H1 (cell line): Measurements from ENCODE around the gene ARPC4. TPM values are rescaled to one million over a fixed set of nuclear protein-coding genes. Genes with fewer than 3 reads are reported as not detected.

Experiments
- CTCF ChIA-PET: fragments of 300-600 bp; sonication (Branson Sonifier 250); formaldehyde crosslinking; loops from one replicate; lab custom pipeline; 2021; ENCODE audit not compliant: partially characterized antibody; lab: Charles Lee
- POLR2A ChIA-PET: fragments of 300-600 bp; sonication (Branson Sonifier 250); formaldehyde crosslinking; loops from one replicate; lab custom pipeline; 2021; ENCODE audit warnings: inconsistent platforms; ENCODE audit not compliant: partially characterized antibody; lab: Charles Lee
- DNase-seq, 2 experiments: peaks; one replicate each; pipeline versions ENCODE4 v3.0.0 to v3.0.0-alpha.2; 2010 to 2022; ENCODE audit warnings: low spot score in 2 of 2, low read depth in 1 of 2, mixed read lengths in 1 of 2
- FAIRE-seq: peaks from 2 replicates; lab custom pipeline; 2011; peaks lifted over from hg19 to GRCh38; lab: Jason Lieb, UNC
- H2AFZ ChIP-seq: 2 replicates; pipeline ENCODE4 v1.8.1; 2012; ENCODE audit warnings: low read length, inconsistent platforms
- H2AK5ac ChIP-seq: 2 replicates; pipeline ENCODE4 v1.6.1; 2013; ENCODE audit warnings: low read depth, low read length
- H2BK120ac ChIP-seq: replicated peaks from 2 replicates; pipeline ENCODE3; 2013; ENCODE audit warnings: low read depth, low read length, inconsistent platforms
- H2BK12ac ChIP-seq: 2 replicates; pipeline ENCODE4 v1.6.1; 2013; ENCODE audit warnings: low read depth, low read length
- H2BK15ac ChIP-seq: 2 replicates; pipeline ENCODE4 v1.6.1; 2013; ENCODE audit warnings: low read length
- H2BK20ac ChIP-seq: 2 replicates; pipeline ENCODE4 v1.6.1; 2013; ENCODE audit warnings: low read length
- H2BK5ac ChIP-seq: 2 replicates; pipeline ENCODE4 v1.6.1; 2013; ENCODE audit warnings: low read depth, low read length
- H3K14ac ChIP-seq: 2 replicates; pipeline ENCODE4 v1.6.1; 2013; ENCODE audit warnings: inconsistent platforms; ENCODE audit not compliant: insufficient read length
- H3K18ac ChIP-seq: 2 replicates; pipeline ENCODE4 v1.6.1; 2013; ENCODE audit warnings: low read length; ENCODE audit errors: extremely low read depth
- H3K23ac ChIP-seq: 2 replicates; pipeline ENCODE4 v1.6.1; 2013; ENCODE audit warnings: inconsistent platforms; ENCODE audit not compliant: insufficient read length
- H3K23me2 ChIP-seq: 2 replicates; pipeline ENCODE4 v1.6.1; 2013; ENCODE audit warnings: low read depth, low read length
- H3K27ac ChIP-seq: 2 replicates; pipeline ENCODE4 v1.6.1; 2011; ENCODE audit warnings: low read depth, low read length, inconsistent platforms
- H3K27me3 ChIP-seq, 4 experiments: replicated peaks in 1 of 4; 1 replicate in 1 of 4; 2 replicates in 3 of 4; pipeline versions ENCODE4 v1.6.1 to v1.8.1; 2011 to 2013; ENCODE audit warnings: low read length in 3 of 4, mild to moderate bottlenecking in 3 of 4, inconsistent platforms in 2 of 4, mixed read lengths in 2 of 4, moderate library complexity in 1 of 4; ENCODE audit not compliant: control insufficient read depth in 3 of 4, insufficient read depth in 3 of 4; ENCODE audit errors: extremely low read depth in 1 of 4
- H3K36me3 ChIP-seq, 4 experiments: 2 replicates each; pipeline versions ENCODE4 v1.6.1 to v1.8.1; 2011 to 2013; ENCODE audit warnings: mild to moderate bottlenecking in 4 of 4, low read length in 3 of 4, moderate library complexity in 2 of 4, control low read depth in 1 of 4, inconsistent platforms in 1 of 4; ENCODE audit not compliant: insufficient read depth in 4 of 4, control insufficient read depth in 2 of 4
- H3K4ac ChIP-seq: replicated peaks from 2 replicates; pipeline ENCODE3; 2013; ENCODE audit warnings: low read length, low read depth, mixed read lengths, inconsistent platforms; ENCODE audit not compliant: insufficient read length
- H3K4me1 ChIP-seq, 4 experiments: replicated peaks in 1 of 4; 1 replicate in 1 of 4; 2 replicates in 3 of 4; pipeline versions ENCODE4 v1.6.1 to v1.8.1; 2011 to 2013; ENCODE audit warnings: low read length in 3 of 4, inconsistent platforms in 2 of 4, mixed read lengths in 1 of 4; ENCODE audit not compliant: insufficient read depth in 4 of 4, control insufficient read depth in 3 of 4
- H3K4me2 ChIP-seq, 2 experiments: 2 replicates each; pipeline versions ENCODE4 v1.6.1 to v1.8.1; 2011 to 2013; ENCODE audit warnings: low read depth in 2 of 2, low read length in 2 of 2, control low read depth in 1 of 2, inconsistent platforms in 1 of 2, mild to moderate bottlenecking in 1 of 2; ENCODE audit not compliant: insufficient read depth in 1 of 2
- H3K4me3 ChIP-seq, 4 experiments: fragments of 200-600, 300-600 bp in 1 of 4; sonication (generic), shearing (Covaris generic), sonication (Bioruptor Twin) in 1 of 4; 2 replicates each; pipeline versions ENCODE4 v1.5.1 to v1.8.1; 2011 to 2016; ENCODE audit warnings: low read length in 4 of 4, low read depth in 3 of 4, control low read depth in 2 of 4, inconsistent platforms in 2 of 4, mild to moderate bottlenecking in 2 of 4, mixed read lengths in 1 of 4, moderate library complexity in 1 of 4; ENCODE audit not compliant: insufficient read depth in 2 of 4; ENCODE audit errors: extremely low read depth in 1 of 4
- H3K56ac ChIP-seq: replicated peaks from 2 replicates; pipeline ENCODE3; 2013; ENCODE audit warnings: low read depth, mild to moderate bottlenecking, mixed read lengths, low read length, inconsistent platforms; ENCODE audit not compliant: insufficient read length
- H3K79me1 ChIP-seq: 2 replicates; pipeline ENCODE4 v1.6.1; 2013; ENCODE audit warnings: low read depth, low read length, control low read depth
- H3K79me2 ChIP-seq, 2 experiments: 2 replicates each; pipeline versions ENCODE4 v1.6.1 to v1.8.1; 2012 to 2013; ENCODE audit warnings: low read length in 2 of 2, mild to moderate bottlenecking in 2 of 2, inconsistent platforms in 1 of 2; ENCODE audit not compliant: insufficient read depth in 2 of 2, control insufficient read depth in 1 of 2
- H3K9ac ChIP-seq, 4 experiments: replicated peaks in 1 of 4; 1 replicate in 1 of 4; 2 replicates in 3 of 4; pipeline versions ENCODE4 v1.6.1 to v1.8.1; 2011 to 2013; ENCODE audit warnings: low read depth in 3 of 4, low read length in 3 of 4, control low read depth in 2 of 4, mild to moderate bottlenecking in 2 of 4, moderate library complexity in 2 of 4, inconsistent platforms in 1 of 4; ENCODE audit errors: extremely low read depth in 1 of 4
- H3K9me3 ChIP-seq, 2 experiments: 2 replicates each; pipeline versions ENCODE4 v1.6.1 to v1.8.1; 2012 to 2013; ENCODE audit warnings: mild to moderate bottlenecking in 2 of 2, moderate library complexity in 2 of 2, control low read depth in 1 of 2, inconsistent platforms in 1 of 2, low read depth in 1 of 2, low read length in 1 of 2, mixed read lengths in 1 of 2; ENCODE audit not compliant: insufficient read depth in 2 of 2
- H4K20me1 ChIP-seq, 2 experiments: replicated peaks in 1 of 2; 2 replicates each; pipeline versions ENCODE3 to v1.8.1; 2011 to 2013; ENCODE audit warnings: inconsistent platforms in 2 of 2, low read length in 2 of 2, mild to moderate bottlenecking in 1 of 2; ENCODE audit not compliant: insufficient read depth in 2 of 2, control insufficient read depth in 1 of 2
- H4K5ac ChIP-seq: 2 replicates; pipeline ENCODE4 v1.6.1; 2013; ENCODE audit warnings: low read length, low read depth, mixed read lengths, inconsistent platforms; ENCODE audit not compliant: insufficient read length
- H4K8ac ChIP-seq: 2 replicates; pipeline ENCODE4 v1.8.0; 2013; ENCODE audit warnings: mild to moderate bottlenecking, moderate library complexity, low read length, inconsistent platforms; ENCODE audit not compliant: insufficient read depth; ENCODE audit errors: extremely low read depth
- H4K91ac ChIP-seq: replicated peaks from 2 replicates; pipeline ENCODE3; 2013; ENCODE audit warnings: low read length, mixed read lengths, inconsistent platforms; ENCODE audit not compliant: insufficient read length
- BACH1 ChIP-seq: IDR thresholded peaks from 2 replicates; pipeline ENCODE4 v1.6.1; 2012; ENCODE audit warnings: low read length, improper control_type of control experiment
- CHD1 ChIP-seq: IDR thresholded peaks from 2 replicates; pipeline ENCODE4 v1.6.1; 2012; ENCODE audit warnings: low read depth, low read length, improper control_type of control experiment
- EZH2 ChIP-seq: fragments of 200-600 bp; sonication (generic); IDR thresholded peaks from 2 replicates; pipeline ENCODE4 v1.7.1; 2012; ENCODE audit warnings: low read depth, mild to moderate bottlenecking, moderate library complexity, low read length, inconsistent platforms; ENCODE audit not compliant: severe bottlenecking
- FOSL1 ChIP-seq: IDR thresholded peaks from 2 replicates; pipeline ENCODE4 v1.6.1; 2011; ENCODE audit warnings: mild to moderate bottlenecking, low read depth, low read length, moderate library complexity; ENCODE audit not compliant: insufficient read depth
- HDAC2 ChIP-seq, 2 experiments: fragments of 300-600 bp in 1 of 2; sonication (generic) in 1 of 2; IDR thresholded peaks; 2 replicates each; pipeline ENCODE4 v1.6.1; 2011 to 2012; ENCODE audit warnings: low read depth in 2 of 2, low read length in 2 of 2, mild to moderate bottlenecking in 2 of 2, moderate library complexity in 2 of 2, borderline replicate concordance in 1 of 2, inconsistent platforms in 1 of 2
- MAX ChIP-seq: IDR thresholded peaks from 2 replicates; pipeline ENCODE4 v1.6.1; 2012; ENCODE audit warnings: inconsistent platforms
- NRF1 ChIP-seq: IDR thresholded peaks from 2 replicates; pipeline ENCODE4 v1.6.1; 2011; ENCODE audit warnings: mild to moderate bottlenecking, low read depth, low read length, improper control_type of control experiment
- POLR2A ChIP-seq, 2 experiments: IDR thresholded peaks; 1 replicate in 1 of 2; 2 replicates in 1 of 2; pipeline ENCODE4 v1.6.1; 2011; ENCODE audit warnings: low read depth in 2 of 2, low read length in 2 of 2, mild to moderate bottlenecking in 2 of 2; ENCODE audit errors: control extremely low read depth in 1 of 2
- RAD21 ChIP-seq, 2 experiments: IDR thresholded peaks in 1 of 2; conservative IDR thresholded peaks in 1 of 2; 2 replicates each; pipeline ENCODE4 v1.6.1; 2011; ENCODE audit warnings: low read depth in 2 of 2, low read length in 2 of 2, improper control_type of control experiment in 1 of 2, inconsistent platforms in 1 of 2, mild to moderate bottlenecking in 1 of 2, moderate library complexity in 1 of 2
- RNF2 ChIP-seq: fragments of 200-900, 300-1000 bp; sonication (generic); IDR thresholded peaks from 2 replicates; pipeline ENCODE4 v1.7.1; 2016; ENCODE audit warnings: borderline replicate concordance, low read depth, mild to moderate bottlenecking, antibody characterized with exemption, low read length; ENCODE audit not compliant: poor library complexity, severe bottlenecking; ENCODE audit errors: missing control alignments
- SIX5 ChIP-seq: IDR thresholded peaks from 2 replicates; pipeline ENCODE4 v1.6.1; 2011; ENCODE audit warnings: mild to moderate bottlenecking, low read depth, low read length
- SP4 ChIP-seq: IDR thresholded peaks from 2 replicates; pipeline ENCODE4 v1.6.1; 2012; ENCODE audit warnings: low read length, inconsistent platforms
- TBP ChIP-seq: IDR thresholded peaks from 2 replicates; pipeline ENCODE4 v1.6.1; 2011; ENCODE audit warnings: low read depth, low read length, improper control_type of control experiment
- WGBS, 2 experiments: shearing (Covaris generic) in 1 of 2; methylation state at CpG; one replicate each; pipeline versions ENCODE4 v1.1.6 to v1.1.7; 2013 to 2015; ENCODE audit warnings: low lambda C conversion rate in 2 of 2, mixed read lengths in 2 of 2, inconsistent platforms in 1 of 2, low coverage in 1 of 2, missing lambda C conversion rate in 1 of 2; ENCODE audit not compliant: insufficient replicate concordance in 2 of 2, insufficient coverage in 1 of 2, insufficient read length in 1 of 2; ENCODE audit errors: extremely low coverage in 1 of 2, missing lambda C conversion rate in 1 of 2; 5-methylcytosine and 5-hydroxymethylcytosine counted together
- polyA plus RNA-seq, 7 experiments: library from polyadenylated mRNA; depleted of rRNA in 3 of 7; stranded (reverse) in 5 of 7; unstranded in 2 of 7; fragments of >200 nt in 5 of 7; fragments of 200-250 nt in 2 of 7; gene quantifications; 1 replicate in 5 of 7; 2 replicates in 1 of 7; 4 replicates in 1 of 7; pipeline versions ENCODE4 v1.2.1 to v1.2.3, GENCODE V29; 2011 to 2013; ENCODE audit warnings: missing spikeins in 2 of 7, mixed read lengths in 2 of 7
- total RNA-seq: library from RNA; stranded (reverse); fragmentation: NEBNext Ultra II Directional; extraction: Animal tissue kit (Norgen Biotek cat#: 25700); gene quantifications from 2 replicates; pipeline ENCODE4 v1.2.1, GENCODE V29; 2021

The ARPC4 gene
- total and polyA plus RNA-seq, 2 of the 8 experiments (the other 6 are each of a cell fraction or from before 2014, with no cell fraction given), result 138 to 154 TPM

GRCh38 chr3:9785602-9786001, 7.3 kb upstream of the ARPC4 start:
- H3K9ac ChIP-seq, result no peak overlapping the region
- H3K4me1 ChIP-seq, result no peaks in the 10 kb centered on the region
- no peak overlapping the region for H3K18ac ChIP-seq
- no peaks in the 10 kb centered on the region for H3K79me1 ChIP-seq
- H2BK20ac ChIP-seq, result no peak overlapping the region
- TF ChIP-seq TBP (no peak), BACH1 (no peak), SIX5 (no peak), EZH2 (no peak), CHD1 (no peak), POLR2A (IDR thresholded peaks at IDR 0.05; ENCODE audit: control extremely low read depth in 1 of 2, low read depth in 2 of 2, low read length in 2 of 2) (no peak), NRF1 (no peak), FOSL1 (no peak), MAX (no peak), SP4 (no peak), RAD21 (IDR thresholded peaks at IDR 0.05 in 1 of 2, conservative IDR thresholded peaks at IDR 0.05 in 1 of 2; ENCODE audit: low read depth in 2 of 2, low read length in 2 of 2) (no peak), HDAC2 (IDR thresholded peaks at IDR 0.05; ENCODE audit: borderline replicate concordance in 1 of 2, low read depth in 2 of 2, low read length in 2 of 2) (no peak), RNF2 (no peak)
- H3K23ac ChIP-seq, result no peak overlapping the region
- H2AK5ac ChIP-seq, result no peak overlapping the region
- no peak overlapping the region for H3K56ac ChIP-seq
- H3K23me2 ChIP-seq, result no peaks in the 10 kb centered on the region
- peaks cover 6 to 63% (median 35%) of the 10 kb centered on the region in 4 experiments for H3K36me3 ChIP-seq
- DNase-seq (no peak), FAIRE-seq (no peak)
- H3K4me2 ChIP-seq, result no peak overlapping the region
- no peak overlapping the region for H4K8ac ChIP-seq
- no peaks in the 10 kb centered on the region for H3K9me3 ChIP-seq
- H3K79me2 ChIP-seq, result no peaks in the 10 kb centered on the region; a peak in 1 of 4 replicates
- POLR2A ChIA-PET, result interaction anchor here (0.7 to 2.3 kb wide), 3 partner anchors 9 to 36 kb away, joined by 3 to 10 read pairs (median 3); partner anchors contain the start of gene OGG1
- H3K14ac ChIP-seq, result no peak overlapping the region
- no peak overlapping the region for H2BK120ac ChIP-seq
- CTCF ChIA-PET, result interaction anchor here (0.8 to 1.8 kb wide), 6 partner anchors 9 to 161 kb away, joined by 3 to 9 read pairs (median 3); no protein-coding TSS in a partner anchor
- peaks cover 0 to 1% of the 10 kb centered on the region in 2 experiments for H4K20me1 ChIP-seq
- H3K4me3 ChIP-seq, result no peak overlapping the region
- WGBS, 2 experiments, result 94% methylated on average over 7 of the region's 7 CpGs; no CpG with 5 or more reads in 1 of the 2 experiments
- H2AFZ ChIP-seq, result no peak overlapping the region
- no peak overlapping the region for H4K5ac ChIP-seq
- no peak overlapping the region for H4K91ac ChIP-seq
- no peak overlapping the region for H2BK12ac ChIP-seq
- no peak overlapping the region for H3K4ac ChIP-seq
- no peak overlapping the region for H3K27ac ChIP-seq
- H2BK15ac ChIP-seq, result no peak overlapping the region
- H2BK5ac ChIP-seq, result no peak overlapping the region
- no peaks in the 10 kb centered on the region for H3K27me3 ChIP-seq
